SK-N-SH (cell line): Measurements from ENCODE around the gene SNCG.
"Not testable (repeated sequence)": the region's sequence is repeated elsewhere in the genome, so short reads cannot be mapped to it uniquely, and the experiment has no call there.

Source experiments
- MXI1 ChIP-seq: IDR thresholded peaks from 2 replicates; pipeline ENCODE4 v1.6.1; 2012; ENCODE audit warnings: mild to moderate bottlenecking, low read depth, low read length, improper control_type of control experiment
- POLR2AphosphoS5 ChIP-seq: IDR thresholded peaks from 2 replicates; pipeline ENCODE4 v1.6.1; 2012; ENCODE audit warnings: low read depth, low read length
- TF ChIP-seq, protein P1 (sequence below): fragments of 200-600 bp; sonication (generic); IDR thresholded peaks from 2 replicates; pipeline ENCODE4 v1.6.1; 2017; ENCODE audit warnings: antibody characterized with exemption, mild to moderate bottlenecking, moderate library complexity
- TF ChIP-seq, protein P2 (sequence below): fragments of 150-350 bp; IDR thresholded peaks from 2 replicates; pipeline ENCODE4 v1.6.1; 2017; ENCODE audit warnings: antibody characterized with exemption, low read length, low read depth, borderline replicate concordance

DNA sequence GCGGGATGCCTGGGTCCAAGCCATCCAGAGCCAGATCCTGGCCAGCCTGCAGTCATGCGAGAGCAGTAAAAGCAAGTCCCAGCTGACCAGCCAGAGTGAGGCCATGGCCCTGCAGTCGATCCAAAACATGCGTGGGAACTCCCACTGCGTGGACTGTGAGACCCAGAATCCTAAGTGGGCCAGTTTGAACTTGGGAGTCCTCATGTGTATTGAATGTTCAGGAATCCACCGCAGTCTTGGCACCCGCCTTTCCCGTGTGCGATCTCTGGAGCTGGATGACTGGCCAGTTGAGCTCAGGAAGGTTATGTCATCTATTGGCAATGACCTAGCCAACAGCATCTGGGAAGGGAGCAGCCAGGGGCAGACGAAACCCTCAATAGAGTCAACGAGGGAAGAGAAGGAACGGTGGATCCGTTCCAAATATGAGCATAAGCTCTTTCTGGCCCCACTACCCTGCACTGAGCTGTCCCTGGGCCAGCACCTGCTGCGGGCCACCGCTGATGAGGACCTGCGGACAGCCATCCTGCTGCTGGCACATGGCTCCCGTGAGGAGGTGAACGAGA, 50.8 kb downstream of the SNCG start:
- TF ChIP-seq MXI1, POLR2AphosphoS5: not testable (repeated sequence)
- TF ChIP-seq, protein P1, sequence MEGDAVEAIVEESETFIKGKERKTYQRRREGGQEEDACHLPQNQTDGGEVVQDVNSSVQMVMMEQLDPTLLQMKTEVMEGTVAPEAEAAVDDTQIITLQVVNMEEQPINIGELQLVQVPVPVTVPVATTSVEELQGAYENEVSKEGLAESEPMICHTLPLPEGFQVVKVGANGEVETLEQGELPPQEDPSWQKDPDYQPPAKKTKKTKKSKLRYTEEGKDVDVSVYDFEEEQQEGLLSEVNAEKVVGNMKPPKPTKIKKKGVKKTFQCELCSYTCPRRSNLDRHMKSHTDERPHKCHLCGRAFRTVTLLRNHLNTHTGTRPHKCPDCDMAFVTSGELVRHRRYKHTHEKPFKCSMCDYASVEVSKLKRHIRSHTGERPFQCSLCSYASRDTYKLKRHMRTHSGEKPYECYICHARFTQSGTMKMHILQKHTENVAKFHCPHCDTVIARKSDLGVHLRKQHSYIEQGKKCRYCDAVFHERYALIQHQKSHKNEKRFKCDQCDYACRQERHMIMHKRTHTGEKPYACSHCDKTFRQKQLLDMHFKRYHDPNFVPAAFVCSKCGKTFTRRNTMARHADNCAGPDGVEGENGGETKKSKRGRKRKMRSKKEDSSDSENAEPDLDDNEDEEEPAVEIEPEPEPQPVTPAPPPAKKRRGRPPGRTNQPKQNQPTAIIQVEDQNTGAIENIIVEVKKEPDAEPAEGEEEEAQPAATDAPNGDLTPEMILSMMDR: not testable (repeated sequence)
- TF ChIP-seq, protein P2, sequence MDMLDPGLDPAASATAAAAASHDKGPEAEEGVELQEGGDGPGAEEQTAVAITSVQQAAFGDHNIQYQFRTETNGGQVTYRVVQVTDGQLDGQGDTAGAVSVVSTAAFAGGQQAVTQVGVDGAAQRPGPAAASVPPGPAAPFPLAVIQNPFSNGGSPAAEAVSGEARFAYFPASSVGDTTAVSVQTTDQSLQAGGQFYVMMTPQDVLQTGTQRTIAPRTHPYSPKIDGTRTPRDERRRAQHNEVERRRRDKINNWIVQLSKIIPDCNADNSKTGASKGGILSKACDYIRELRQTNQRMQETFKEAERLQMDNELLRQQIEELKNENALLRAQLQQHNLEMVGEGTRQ: not testable (repeated sequence)
